Prostate gland (tissue), 2 donors: ENCODE results near the gene CENPVL2.

Experiments
- POLR2AphosphoS5 ChIP-seq: sonication (generic); formaldehyde crosslinking; IDR thresholded peaks from one replicate; pipeline ENCODE4 v1.6.1; 2017; ENCODE audit warnings: antibody characterized with exemption
- TF ChIP-seq, protein P1 (sequence below), 4 experiments: fragments of 200-600 bp in 2 of 4; fragments of 450-650 bp in 2 of 4; sonication (generic) in 2 of 4; IDR thresholded peaks; 1 replicate in 3 of 4; 2 replicates in 1 of 4; pipeline ENCODE4 v1.5.1; 2016 to 2019; ENCODE audit warnings: antibody characterized with exemption in 4 of 4, mild to moderate bottlenecking in 2 of 4, moderate library complexity in 2 of 4

DNA sequence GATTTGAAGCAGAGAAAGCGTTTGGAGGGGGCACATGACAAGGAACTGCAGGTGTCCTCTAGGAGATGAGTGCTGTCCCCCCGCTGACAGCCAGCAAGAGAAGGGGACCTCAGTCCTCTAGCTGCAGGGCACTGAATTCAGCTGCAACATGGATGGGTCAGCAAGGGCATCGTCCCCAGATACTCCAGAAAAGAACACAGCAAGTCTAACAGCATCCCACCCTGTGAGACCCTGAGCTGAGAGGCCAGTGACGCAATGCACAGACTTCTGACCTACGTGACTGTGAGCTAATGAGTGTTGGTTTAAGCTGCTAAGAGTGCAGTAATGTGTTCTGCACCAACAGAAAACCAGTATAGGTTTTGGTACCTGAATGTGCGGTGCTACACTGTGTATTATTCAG, 11.6 kb upstream of the CENPVL2 start:
- TF ChIP-seq POLR2AphosphoS5 = no peak
- TF ChIP-seq, protein P1, sequence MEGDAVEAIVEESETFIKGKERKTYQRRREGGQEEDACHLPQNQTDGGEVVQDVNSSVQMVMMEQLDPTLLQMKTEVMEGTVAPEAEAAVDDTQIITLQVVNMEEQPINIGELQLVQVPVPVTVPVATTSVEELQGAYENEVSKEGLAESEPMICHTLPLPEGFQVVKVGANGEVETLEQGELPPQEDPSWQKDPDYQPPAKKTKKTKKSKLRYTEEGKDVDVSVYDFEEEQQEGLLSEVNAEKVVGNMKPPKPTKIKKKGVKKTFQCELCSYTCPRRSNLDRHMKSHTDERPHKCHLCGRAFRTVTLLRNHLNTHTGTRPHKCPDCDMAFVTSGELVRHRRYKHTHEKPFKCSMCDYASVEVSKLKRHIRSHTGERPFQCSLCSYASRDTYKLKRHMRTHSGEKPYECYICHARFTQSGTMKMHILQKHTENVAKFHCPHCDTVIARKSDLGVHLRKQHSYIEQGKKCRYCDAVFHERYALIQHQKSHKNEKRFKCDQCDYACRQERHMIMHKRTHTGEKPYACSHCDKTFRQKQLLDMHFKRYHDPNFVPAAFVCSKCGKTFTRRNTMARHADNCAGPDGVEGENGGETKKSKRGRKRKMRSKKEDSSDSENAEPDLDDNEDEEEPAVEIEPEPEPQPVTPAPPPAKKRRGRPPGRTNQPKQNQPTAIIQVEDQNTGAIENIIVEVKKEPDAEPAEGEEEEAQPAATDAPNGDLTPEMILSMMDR (IDR thresholded peaks at IDR 0.05) = no peak
